Stimulated activated CD8-positive, alpha-beta memory T cell treated with anti-CD3 and anti-CD28 coated beads, Interleukin-2, amount 100 ng/mL, for 48 hours (primary cell): ENCODE measurements around the gene LGALS7.

Experiments used
- DNase-seq, 2 donors: peaks; one replicate each; pipeline ENCODE4 v3.0.0-alpha.2; 2020; ENCODE audit warnings: low read depth in 2 of 2

Gene LGALS7

DNA sequence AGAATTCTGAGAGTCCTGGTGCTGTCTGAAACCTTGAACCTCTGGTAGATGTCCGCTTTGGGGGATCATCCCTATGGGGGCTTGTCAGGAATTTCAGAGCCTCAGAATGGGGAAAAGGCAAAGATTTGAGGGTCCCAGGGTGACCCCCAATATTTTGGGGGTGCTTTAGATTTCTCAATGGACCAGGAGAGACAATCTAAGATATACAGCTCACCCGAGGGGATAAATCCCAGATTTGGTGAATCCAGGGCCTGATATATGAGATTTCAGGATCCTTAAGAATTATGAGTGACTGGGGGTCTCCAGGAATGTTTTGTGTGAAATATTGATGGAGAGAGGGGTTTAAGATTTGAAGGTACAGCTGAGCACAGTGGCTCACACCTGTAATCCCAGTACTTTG lies 32.4 kb downstream of the LGALS7 start:
- no peak for DNase-seq

DNA sequence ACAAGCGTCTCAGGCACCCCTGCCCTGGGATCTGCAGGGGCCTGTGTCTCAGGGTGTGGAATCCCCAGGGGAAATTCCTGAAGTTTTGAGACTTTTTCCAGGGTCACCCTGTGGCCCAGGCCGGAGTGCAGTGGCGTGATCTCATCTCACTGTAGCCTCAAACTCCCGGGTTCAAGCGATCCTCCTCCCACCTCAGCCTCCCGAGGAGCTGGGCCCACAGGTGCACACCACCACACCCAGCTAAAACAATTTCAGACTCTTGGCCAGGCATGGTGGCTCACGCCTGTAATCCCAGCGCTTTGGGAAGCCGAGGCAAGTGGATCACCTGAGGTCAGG lies 33.1 kb downstream of the LGALS7 start:
- no peak for DNase-seq

DNA sequence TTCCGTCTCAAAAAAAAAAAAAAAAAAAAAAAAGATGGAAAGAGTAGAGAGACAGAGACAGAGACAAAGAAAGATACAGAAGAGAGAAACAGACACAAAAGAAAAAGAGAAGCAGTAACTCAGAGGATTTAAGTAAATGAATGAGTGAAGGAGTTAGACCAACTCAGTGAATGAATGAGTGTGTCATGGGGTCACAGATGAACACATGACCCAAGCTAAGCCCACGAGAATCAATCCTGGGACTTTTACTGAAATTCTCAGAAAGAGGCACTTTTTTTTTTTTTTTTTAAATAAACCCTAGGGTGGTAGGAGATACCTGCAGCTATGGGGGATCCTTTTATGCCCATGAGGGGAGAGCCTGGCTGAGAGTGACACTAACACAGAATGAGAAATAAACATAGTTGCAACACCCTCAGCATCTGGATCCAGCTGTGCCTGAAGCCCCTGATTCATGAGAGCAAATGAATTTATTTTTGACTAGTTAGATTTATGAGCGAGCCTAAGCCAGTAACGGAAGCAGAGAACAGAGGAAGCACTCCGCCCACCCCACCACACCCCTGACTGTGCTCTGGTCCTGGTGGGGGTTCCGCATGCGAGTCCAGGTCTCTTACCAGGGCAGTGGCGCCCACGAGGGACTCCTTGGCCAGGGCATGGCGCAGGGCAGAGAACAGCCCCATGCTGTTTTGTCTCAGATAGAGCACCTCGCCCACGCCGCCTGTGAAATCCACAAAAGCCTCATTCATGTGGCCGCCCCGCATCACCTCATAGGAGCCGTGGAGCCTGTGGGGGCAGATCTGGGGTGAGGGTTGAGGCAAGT lies 33.7 kb downstream of the LGALS7 start:
- no peak for DNase-seq

DNA sequence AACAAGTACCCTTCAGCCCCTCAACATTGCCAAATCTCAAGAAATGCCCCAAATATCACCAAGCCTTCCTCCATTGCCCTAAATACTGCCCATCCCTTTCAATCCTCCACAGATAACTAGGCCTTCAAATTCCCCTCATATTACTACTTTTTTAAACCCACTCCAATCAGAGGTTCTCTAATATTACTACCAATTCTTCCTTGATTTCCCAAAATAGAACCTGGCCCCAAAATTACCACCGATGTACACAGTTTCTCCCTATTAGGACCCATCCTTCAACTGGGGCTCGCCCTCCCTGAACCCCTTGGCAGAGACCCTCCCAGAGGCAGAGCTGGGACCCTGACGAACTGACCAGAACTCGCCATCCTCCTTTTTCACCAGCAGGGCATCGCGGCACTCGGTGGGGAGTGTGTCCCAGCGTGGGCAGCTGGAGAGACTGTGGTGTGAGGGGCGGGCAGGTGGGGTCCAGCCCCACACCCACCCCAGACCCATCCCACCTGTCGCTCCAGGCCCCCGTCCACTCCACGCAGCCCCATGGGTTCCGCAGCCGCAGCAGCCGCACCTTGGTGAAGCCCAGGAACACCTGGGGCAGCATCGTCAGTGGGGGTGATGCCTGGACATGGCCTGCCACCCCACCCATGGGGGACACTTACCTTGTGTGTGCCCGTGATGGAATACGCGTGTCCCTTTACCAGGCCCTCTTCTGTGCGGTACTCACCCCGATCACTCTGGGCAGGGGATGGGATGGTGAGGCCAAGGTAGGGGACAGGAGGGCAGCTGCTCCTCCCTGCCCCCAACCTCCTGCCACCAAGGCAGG lies 35.2 kb downstream of the LGALS7 start:
- no peak for DNase-seq

DNA sequence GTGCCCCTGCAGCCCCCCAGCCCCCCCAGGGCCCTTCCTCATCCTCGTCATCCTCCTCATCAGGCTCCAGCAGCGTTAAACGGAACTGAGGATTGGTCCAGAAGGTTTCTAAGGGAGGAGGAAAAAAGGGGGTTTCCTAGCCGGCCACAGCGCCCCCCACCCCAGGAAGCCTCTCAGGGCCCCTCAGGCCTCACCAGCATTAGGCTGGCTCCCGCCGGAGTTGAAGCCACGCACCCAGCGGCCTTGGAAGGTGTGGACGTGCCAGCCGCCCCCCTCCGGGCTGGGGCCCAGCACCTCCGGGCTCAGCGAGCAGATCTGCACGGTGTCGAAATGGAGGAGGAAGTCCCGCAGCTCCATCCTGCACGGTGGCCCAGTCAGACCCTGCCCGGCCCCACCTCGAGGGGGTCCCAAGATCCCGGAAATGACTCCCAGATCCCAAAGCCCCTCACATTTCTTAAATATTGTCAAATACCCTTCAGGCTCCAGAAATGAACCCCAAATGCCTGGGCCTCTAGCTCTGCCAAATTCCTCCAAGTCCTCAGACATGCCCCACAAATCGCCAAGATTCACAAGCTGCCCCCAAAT lies 35.9 kb downstream of the LGALS7 start:
- DNase-seq, result no peak

DNA sequence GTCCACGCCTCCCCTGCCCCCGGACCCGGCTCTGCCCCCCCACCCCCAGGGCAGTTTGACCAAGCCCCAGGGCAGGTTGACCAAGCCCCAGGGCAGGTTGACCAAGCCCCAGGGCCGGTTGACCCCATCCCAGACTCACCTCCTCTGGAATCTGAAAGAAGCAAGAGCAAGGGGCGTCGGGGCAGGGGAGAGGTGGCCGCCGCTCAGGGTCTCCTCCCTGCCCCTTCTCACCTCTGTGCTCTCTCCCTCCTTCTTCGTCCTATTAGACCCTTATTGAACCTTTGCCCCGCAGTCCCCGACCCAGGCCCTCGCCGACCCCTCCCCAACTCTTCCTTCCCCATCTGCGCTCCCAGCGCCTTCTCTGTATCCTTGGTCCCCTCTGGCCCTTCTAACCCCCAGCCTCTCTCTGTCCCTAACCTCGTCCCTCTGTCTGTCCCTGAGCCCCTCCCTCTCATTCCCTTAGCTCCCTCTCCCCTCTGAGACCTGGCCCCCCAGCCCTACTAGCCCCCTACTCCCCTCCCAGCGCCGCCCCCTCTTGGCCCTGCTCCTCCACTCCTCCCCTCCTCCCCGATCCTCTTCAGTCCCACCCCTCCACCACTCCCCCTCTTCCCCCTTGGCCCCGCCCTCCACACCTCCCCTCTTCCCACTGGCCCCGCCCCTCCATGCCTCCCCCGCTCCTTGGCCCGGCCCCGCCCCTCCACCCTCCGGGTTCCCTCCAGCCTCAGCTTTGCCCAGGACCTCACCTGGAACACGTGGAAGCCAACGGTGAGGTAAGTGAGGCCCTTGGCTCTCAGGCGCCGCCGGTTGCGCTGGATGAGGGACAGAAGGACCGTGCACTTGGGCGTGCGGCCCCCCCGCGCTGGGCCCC lies 36.7 kb downstream of the LGALS7 start:
- peak in 1 of 2 donors; percentile 75 for DNase-seq

DNA sequence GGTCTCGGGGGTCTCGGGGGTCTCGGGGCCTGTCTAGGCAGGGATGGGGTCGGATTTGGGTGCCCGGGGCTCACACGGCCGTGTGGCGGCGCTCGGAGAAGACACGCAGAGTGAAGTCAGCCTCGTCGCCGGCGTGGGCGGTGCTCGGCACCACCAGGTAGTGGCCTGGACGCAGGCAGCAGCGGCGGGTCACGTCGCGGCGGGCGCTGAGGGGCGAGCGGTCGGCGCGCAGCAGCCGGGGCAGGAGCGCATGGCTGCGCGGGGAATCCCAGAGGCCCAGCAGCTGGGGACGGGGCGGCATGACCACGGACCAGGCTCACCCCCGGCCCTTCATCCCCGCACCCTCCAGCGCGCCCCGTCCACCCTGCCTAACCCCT lies 37.3 kb downstream of the LGALS7 start:
- DNase-seq, result peak; percentile 43 to 52

DNA sequence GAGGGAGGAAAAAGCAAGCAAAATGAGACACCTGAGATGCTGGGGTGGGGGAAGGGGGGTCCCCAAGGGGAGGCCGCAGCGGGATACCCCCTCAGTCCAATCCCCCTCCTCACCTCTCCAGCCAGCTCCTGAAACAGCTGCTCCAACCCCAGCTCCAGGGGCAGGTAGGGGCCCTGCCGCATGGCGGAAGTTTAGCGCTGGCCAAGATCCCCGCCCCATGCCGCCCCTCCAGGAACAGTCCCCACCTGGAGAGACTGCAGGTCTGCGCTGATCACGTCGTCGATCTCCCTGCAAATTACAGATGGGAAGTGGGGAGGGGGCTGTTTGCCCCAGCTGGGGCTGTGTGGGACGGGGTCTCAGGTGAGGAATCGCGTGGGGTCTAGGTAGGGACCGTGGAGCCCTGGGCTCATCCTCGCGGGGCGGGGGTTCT lies 38.0 kb downstream of the LGALS7 start:
- DNase-seq, result no peak

DNA sequence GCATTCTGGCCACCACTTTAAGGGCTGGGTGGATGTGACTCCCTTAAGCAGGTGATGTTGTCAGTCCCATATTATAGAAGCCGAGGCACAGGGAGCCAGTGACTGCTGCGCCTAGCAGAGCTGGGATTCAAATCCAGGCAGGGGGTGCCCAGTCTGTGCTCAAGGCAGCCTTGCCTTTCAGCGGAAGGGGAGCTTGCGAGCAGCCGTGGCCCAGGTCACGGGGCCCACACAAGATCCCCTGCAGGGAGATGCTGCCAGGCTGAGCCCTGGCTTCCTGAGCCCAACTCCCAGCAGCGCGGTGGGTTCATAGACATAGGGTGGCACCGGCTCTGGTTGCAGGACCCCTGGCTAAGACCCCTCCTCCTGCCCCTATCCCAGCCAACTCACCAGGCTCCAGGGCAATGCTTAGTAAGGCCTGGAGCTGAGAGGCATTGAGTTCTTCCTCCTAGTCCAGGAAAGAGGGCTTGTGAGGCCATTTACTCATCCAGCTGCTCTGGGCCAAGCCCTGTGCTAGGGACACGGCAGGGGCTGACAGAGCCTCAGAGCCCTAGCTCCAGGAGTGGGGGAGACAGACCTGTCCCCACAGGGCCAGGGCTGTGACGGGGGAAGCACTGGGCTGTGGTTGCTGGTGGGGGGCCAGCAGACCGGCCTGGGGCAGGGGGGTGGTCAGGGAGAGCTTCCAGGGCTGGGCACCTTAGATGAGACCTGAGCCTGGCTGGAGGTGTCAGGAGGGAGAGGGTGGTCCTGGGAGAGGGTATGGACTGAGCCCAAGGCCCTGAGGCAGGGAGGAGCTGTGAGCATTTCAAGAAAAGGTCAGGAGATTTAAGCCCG lies 38.7 kb downstream of the LGALS7 start:
- DNase-seq, result no peak

DNA sequence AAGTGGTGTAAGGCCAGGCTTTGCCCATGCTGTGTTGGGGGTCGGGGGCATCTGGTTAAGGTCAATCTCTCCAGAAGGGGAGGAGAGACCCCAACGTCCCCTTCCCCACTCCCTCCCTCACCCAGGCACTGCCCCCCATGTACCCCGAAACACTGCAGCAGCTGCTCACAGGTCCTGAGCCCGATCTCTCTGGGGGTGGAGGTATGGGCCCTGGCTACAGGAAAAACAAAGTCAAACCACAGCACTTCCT lies 39.2 kb downstream of the LGALS7 start:
- no peak for DNase-seq

DNA sequence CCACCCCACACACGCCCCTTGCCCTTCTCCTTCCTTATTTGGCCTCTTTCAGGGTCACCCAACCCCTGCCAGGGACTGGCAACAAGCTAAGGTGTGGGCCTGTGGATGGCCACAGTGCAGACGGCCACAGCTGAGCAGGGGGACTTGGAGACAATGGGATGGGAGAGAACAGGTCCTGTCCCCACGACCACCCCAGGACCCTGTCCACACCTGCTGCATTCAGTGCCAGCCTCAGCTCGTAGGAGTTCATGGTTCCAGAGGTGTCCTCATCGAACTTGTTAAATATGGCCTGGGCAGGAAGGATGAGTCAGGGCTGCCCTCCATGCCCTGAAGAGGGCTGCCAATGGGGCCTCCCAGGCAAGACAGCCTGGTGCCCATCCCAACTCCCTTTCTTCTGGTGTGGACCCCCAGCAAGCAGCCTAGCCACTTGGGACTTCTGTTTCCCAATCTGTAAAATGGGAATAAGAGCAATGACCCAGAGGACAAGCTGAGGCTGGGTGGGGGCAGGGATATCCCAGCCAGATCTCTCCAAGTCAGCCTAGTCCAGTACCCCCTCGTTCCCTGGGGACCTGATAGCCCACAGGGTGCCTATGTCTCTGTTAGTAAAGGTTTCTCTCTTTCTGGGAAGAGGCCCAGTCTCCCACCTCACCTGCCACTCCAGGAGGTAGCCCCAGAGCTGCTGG lies 39.7 kb downstream of the LGALS7 start:
- DNase-seq, result no peak

DNA sequence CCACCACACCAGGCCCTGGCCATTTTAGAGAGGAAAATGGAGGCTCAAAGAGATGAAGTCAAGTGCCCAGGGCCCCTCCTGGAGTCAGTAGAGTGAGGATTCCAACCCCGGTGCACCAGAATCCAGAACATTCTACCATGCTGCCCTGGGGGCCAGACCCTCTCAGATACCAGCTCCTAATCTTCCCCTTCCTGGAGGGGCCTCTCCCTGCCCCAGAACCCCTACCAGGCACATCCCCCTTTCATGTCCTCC lies 40.1 kb downstream of the LGALS7 start:
- no peak for DNase-seq

DNA sequence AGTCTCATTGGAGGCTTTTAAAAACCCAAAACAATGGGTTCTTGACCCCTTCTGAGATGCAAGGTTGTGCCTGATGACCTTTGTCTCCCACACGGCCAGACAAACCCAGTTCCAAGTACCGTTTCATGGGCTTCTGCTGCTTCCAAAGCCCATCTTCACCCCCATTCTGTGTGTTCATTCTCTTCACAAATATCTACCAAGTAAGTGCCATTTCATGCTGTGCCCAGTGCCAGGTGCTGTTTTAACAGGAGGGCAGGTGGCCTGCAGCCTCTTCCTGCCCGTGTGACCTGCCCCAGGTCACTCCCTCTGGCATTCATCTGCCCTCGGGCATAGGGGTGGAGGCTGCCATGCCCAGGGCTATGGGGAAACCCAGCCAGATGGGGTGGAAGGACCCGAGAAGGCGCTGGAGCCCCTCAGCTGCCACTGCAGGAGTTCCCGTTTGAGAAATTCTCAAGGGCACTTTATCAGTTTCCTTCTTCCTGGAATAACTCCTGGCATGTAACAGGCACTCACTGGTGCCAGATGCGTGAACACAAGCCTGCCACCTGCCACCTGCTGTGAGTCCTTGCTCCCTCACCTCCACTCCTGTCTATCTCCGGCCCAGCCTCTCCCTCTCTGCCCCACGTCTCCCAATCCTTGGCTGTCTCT lies 41.5 kb downstream of the LGALS7 start:
- no peak for DNase-seq

DNA sequence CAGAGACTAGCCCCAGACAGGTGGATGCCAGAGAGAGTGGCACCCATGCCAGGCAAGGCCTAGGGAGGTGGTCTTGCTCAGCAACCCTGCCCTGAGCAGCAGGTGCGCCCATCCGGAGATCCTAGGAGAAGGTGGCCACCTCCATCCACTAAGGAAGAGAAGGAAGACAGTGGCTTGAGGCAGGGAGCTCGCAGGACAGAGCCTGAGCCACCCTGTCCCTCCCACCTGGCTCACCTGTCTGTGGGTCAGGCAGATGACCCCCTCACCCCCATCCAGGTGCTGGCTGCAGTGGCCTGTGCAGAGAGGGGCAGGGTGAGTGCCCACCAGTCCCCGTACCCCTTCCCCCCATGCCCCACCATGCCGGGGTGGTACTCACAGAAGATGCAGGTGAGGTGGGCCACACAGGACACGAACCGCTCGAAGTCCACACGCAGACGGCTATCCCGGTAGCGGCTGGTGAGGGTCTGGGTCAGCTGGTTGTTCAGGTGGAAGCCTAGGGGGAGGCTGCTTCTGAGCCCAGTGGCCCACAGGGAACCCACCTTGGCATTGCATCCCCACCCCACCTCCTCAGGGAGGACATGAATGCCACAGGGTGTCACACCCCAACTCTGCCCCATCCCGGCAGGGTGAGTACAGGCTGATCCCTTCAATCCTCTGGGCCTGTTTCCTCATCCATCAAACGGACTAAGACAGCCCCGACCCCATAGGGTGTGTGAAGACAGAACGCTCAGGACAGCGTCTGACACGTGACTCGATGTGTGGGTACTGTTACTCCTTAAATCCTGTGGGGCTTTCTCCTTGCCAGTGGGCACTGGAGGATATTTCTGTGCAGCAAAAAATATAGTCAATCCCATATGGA lies 42.4 kb downstream of the LGALS7 start:
- no peak for DNase-seq

DNA sequence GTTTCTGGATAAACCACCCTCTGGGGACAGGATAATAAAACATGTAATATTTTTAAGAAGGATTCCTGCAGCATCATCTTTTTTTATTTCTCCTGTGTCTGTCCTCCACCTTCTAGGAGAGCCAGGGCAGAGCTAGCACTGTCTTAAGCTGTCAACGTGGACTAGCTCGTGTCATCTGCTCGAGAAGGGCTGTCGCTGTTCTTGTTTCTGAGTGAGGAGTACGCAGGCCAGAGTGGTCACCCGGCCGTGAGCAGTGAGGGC lies 42.9 kb downstream of the LGALS7 start:
- DNase-seq, result no peak

DNA sequence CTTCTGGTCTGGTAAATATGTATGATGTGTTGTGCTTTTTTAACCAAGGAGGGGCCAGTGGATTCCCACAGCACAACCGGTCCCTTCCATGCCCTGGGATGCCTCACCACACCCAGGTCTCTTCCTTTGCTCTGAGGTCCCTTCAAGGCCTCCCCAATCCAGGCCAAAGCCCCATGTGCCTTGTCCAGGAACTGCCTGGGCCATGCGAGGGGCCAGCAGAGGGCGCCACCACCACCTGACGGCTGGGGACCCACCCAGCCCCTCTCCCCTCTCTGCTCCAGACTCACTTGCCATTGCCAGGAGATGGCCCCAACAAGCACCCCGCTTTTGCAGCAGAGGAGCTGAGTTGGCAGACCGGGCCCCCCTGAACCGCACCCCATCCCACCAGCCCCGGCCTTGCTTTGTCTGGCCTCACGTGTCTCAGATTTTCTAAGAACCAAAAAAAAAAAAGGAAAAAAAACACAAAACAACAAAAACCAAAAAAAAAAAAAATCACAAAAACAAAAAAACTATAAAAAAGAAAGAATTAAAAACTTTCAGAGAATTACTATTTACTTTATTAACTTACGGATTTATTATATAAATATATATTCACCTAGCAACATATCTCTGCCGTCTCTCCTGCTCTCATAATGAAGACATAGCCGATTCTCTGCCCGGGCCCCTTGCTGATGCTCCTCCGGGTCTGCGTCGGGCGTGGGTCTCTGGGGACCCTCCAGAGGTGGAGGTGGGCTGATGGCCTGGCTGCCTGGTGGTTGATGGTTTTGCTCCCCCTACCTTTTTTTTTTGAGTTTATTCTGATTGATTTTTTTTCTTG lies 43.5 kb downstream of the LGALS7 start:
- peak; percentile 76 to 78 for DNase-seq

DNA sequence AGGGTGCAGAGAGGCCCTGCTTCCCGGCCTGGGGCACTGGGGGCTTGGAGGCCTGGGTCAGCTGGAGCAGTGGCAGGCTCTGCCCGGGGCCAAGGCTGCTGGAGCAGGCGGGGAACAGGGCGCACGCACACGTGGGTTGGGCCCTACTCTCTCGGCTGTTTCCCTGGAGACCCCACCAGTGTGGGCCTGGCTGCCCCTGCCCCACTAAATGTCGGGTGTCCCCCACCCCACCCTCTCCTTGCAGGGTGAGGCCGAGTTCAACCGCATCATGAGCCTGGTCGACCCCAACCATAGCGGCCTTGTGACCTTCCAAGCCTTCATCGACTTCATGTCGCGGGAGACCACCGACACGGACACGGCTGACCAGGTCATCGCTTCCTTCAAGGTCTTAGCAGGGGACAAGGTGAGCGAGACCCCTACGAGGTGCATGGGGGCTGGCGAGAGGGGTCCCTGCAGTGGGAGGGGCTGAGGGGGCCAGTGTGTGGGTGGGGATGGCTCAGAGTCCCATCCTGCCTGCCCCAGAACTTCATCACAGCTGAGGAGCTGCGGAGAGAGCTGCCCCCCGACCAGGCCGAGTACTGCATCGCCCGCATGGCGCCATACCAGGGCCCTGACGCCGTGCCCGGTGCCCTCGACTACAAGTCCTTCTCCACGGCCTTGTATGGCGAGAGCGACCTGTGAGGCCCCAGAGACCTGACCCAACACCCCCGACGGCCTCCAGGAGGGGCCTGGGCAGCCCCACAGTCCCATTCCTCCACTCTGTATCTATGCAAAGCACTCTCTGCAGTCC lies 44.4 kb downstream of the LGALS7 start:
- no peak for DNase-seq
